Fibroblast of the aortic adventitia (primary cell): ENCODE results near the gene DHRS1. TPM values are rescaled to one million over a fixed set of nuclear protein-coding genes. Genes with fewer than 3 reads are reported as not detected.
A peak's percentile ranks its signal among the peaks of the same experiment; 100 is the strongest.

Experiments used
- DNase-seq: peaks from one replicate; pipeline ENCODE4 v3.0.0-alpha.2; 2010; ENCODE audit warnings: low read depth
- H3K4me3 ChIP-seq: 2 replicates; pipeline ENCODE4 v1.5.1; 2011; ENCODE audit warnings: low read depth, mild to moderate bottlenecking, control low read depth, low read length, moderate library complexity
- total RNA-seq: library from RNA; depleted of rRNA; stranded (reverse); fragments of >200 nt; gene quantifications from 2 replicates; pipeline ENCODE4 v1.2.3, GENCODE V29; 2012; ENCODE audit warnings: low replicate concordance
- TF ChIP-seq, protein P1 (sequence below): IDR thresholded peaks from 2 replicates; pipeline ENCODE4 v1.5.1; 2011; ENCODE audit warnings: mild to moderate bottlenecking, low read length, control low read depth, inconsistent platforms; ENCODE audit not compliant: insufficient read depth

The DHRS1 gene
- total RNA-seq, 1 donor, result 20.7 TPM

DNA sequence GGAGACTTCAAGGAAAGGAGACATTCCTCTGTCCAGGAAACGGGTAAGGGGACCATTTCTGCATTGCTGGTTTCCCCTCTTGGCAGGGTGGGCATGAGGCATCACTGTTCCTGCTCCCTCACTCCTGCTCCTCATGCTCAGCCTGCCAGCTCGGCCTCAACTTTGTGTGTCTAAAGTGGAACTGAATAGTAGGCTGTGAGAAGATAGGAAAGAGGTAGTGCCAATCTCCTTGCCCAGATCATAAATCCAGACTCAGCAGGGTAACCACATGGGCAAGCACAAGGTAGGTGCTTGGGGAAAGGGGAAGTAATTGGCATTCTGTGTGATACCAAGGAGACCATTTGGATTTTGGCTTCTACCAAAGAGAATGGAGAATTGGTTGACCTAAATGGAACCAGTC lies 14.3 kb upstream of the DHRS1 start:
- TF ChIP-seq, protein P1, sequence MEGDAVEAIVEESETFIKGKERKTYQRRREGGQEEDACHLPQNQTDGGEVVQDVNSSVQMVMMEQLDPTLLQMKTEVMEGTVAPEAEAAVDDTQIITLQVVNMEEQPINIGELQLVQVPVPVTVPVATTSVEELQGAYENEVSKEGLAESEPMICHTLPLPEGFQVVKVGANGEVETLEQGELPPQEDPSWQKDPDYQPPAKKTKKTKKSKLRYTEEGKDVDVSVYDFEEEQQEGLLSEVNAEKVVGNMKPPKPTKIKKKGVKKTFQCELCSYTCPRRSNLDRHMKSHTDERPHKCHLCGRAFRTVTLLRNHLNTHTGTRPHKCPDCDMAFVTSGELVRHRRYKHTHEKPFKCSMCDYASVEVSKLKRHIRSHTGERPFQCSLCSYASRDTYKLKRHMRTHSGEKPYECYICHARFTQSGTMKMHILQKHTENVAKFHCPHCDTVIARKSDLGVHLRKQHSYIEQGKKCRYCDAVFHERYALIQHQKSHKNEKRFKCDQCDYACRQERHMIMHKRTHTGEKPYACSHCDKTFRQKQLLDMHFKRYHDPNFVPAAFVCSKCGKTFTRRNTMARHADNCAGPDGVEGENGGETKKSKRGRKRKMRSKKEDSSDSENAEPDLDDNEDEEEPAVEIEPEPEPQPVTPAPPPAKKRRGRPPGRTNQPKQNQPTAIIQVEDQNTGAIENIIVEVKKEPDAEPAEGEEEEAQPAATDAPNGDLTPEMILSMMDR, result no peak
- no peak overlapping the region for H3K4me3 ChIP-seq
- DNase-seq, result no peak

DNA sequence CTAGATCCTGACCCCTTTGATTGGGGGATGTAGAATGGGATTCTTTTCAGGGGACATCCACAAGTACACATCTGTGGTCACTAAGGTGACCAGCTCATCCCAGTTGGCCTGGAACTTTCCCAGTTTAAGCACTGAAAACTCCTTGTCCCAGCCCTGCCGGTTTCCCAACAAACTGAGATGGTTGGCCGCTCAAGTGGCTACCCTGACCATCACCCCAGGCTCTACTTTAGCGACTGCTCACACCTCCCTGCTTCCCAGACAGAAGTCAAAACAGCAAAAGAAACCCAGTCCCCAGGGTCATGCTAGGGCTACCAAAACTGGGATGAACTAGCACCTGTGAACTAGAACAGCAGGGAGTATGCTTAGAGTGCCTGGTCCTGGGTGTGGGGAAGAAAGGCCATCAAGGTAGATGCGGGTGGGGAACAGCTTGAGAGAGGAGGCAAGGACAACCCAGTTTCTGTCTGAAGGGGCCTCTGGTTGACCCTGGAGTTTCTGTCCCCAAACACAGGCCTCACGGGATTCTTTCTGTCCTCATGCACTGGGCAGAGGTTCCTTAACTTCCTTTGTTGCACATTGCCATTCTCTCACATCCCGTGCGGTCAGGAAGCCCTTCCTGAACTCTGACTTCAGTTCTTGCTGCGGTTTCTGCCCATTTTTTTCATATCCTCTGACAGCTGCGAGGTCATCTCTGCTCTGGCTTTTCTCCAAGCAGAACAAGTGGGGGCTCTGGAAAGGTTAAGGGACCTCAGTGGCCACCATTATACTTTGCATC lies 13.3 kb upstream of the DHRS1 start:
- TF ChIP-seq, protein P1, result no peak
- DNase-seq, result no peak

DNA sequence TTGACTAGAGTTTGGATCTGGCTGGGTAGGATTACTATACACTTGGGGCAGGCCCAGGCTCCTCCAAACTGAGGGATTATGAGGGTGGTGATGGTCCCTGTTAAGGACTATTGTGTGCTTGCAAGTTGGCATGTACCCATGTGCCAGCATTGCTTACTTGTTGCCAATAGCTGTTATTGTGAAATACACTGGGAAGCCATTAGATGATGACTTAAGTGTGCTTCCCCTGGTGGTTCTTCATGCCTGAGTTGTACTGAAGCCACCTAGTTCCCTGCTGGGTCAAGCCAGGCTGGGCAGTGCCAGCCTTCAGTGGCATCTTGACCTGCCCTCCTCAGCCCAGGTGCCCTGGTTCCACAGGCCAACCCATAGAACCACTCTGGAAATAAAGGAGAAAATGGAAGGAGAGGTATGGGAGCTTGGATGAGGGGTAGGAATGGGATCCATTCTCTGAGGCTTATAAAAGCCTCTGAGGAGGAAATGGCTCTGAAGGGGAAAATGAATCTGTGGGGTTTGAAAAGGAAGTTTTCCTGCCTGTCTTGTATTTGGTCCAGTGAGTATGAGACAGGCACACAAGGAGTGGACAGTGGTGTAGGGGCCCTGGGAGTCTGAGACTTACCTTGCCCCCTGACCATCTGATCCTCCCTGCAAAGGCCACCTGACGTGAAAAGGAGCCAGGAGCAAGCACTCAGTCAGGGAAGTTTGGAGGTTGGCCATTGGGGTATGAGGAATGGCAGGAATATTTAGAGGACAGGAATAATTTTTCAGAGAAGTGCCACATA lies 12.4 kb upstream of the DHRS1 start:
- TF ChIP-seq, protein P1, result no peak
- H3K4me3 ChIP-seq, result no peak overlapping the region
- peak; percentile 32 for DNase-seq

More for the DNA sequence above, 13.3 kb upstream of the DHRS1 start:
- H3K4me3 ChIP-seq, result no peak overlapping the region

DNA sequence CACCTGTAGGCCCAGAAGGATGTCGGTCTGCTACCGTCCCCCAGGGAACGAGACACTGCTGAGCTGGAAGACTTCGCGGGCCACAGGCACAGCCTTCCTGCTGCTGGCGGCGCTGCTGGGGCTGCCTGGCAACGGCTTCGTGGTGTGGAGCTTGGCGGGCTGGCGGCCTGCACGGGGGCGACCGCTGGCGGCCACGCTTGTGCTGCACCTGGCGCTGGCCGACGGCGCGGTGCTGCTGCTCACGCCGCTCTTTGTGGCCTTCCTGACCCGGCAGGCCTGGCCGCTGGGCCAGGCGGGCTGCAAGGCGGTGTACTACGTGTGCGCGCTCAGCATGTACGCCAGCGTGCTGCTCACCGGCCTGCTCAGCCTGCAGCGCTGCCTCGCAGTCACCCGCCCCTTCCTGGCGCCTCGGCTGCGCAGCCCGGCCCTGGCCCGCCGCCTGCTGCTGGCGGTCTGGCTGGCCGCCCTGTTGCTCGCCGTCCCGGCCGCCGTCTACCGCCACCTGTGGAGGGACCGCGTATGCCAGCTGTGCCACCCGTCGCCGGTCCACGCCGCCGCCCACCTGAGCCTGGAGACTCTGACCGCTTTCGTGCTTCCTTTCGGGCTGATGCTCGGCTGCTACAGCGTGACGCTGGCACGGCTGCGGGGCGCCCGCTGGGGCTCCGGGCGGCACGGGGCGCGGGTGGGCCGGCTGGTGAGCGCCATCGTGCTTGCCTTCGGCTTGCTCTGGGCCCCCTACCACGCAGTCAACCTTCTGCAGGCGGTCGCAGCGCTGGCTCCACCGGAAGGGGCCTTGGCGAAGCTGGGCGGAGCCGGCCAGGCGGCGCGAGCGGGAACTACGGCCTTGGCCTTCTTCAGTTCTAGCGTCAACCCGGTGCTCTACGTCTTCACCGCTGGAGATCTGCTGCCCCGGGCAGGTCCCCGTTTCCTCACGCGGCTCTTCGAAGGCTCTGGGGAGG lies 11.3 kb upstream of the DHRS1 start, which contains the start of gene LTB4R:
TSS of gene LTB4R (plus strand) at position 857 of the 959 bp plus-strand sequence. CDS start 4,150 bp downstream, outside the sequence.
- DNase-seq, result peak; percentile 70
- H3K4me3 ChIP-seq, result peak within 1 kb of the TSS; percentile 28
- TF ChIP-seq, protein P1, result peak; percentile 26

DNA sequence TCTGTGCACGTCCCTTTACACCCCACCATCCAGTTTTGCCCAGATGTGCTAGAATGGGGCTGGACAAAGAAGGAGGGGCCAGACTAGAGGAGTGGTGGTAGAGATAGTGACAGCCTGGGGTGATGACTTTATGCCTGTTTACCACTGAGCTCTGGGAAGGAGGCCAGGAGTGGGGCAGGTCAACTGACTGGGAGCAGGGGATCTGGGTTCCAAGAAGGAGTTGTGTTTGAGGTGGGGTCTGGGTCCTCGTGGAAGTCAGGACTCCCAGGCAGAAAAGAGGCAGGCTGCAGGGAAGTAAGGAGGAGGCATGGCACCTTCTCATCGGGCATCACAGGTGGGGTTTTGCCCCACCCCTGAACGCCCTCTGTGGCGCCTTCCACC lies 10.7 kb upstream of the DHRS1 start:
- no peak overlapping the region for H3K4me3 ChIP-seq
- TF ChIP-seq, protein P1, result no peak
- no peak for DNase-seq
